ENCODE results near the gene TAP2. TPM values are rescaled to one million over a fixed set of nuclear protein-coding genes. Genes with fewer than 3 reads are reported as not detected.
A peak's percentile ranks its signal among the peaks of the same experiment; 100 is the strongest.

Gene TAP2
- total RNA-seq, 4 donors from 2014 or later, result 12.3 to 48.2 (median 27.1) TPM

GRCh38 chr6:32825966-32826365 lies 12.6 kb downstream of the TAP2 start:
- in situ Hi-C loops (cut with MboI; ENCODE audit: low pct_ligation_motif_present in 1 of 4, low pct_unique_long_range_greater_than_20kb in 1 of 4, low sequenced_read_pairs in 3 of 4) (no loop called here), intact Hi-C loops (cut with DNase I; ENCODE audit: low total_unique reads) (no loop called here)
- DNase-seq, result no peak
- H3K4me3 ChIP-seq, result no peak overlapping the region
- peaks cover 0 to 22% (median 2%) of the 10 kb centered on the region in 4 donors for H3K36me3 ChIP-seq
- peaks cover 0 to 7% (median 2%) of the 10 kb centered on the region in 4 donors for H3K4me1 ChIP-seq
- no peaks in the 10 kb centered on the region for H3K9me3 ChIP-seq
- WGBS, 2 donors (ENCODE audit: low coverage in 1 of 2), result 39 to 49% methylated on average over 2 of the region's 2 CpGs
- TF ChIP-seq EP300 (IDR thresholded peaks at IDR 0.05; ENCODE audit: low read depth) (no peak), CTCF (IDR thresholded peaks at IDR 0.05) (peak; percentile 21 to 49 (median 36))
- H3K27ac ChIP-seq, result no peak overlapping the region
- H3K27me3 ChIP-seq, result no peaks in the 10 kb centered on the region

GRCh38 chr6:32819729-32820128 lies 18.8 kb downstream of the TAP2 start:
- in situ Hi-C loops (cut with MboI; ENCODE audit: low pct_ligation_motif_present in 1 of 4, low pct_unique_long_range_greater_than_20kb in 1 of 4, low sequenced_read_pairs in 3 of 4), result no loop called here
- no peaks in the 10 kb centered on the region for H3K27me3 ChIP-seq

GRCh38 chr6:32818867-32819266 lies 19.7 kb downstream of the TAP2 start:
- TF ChIP-seq POLR2A (IDR thresholded peaks at IDR 0.05), result no peak
- no peak for TF ChIP-seq POLR2AphosphoS5 (IDR thresholded peaks at IDR 0.05)
- TF ChIP-seq EP300 (IDR thresholded peaks at IDR 0.05; ENCODE audit: low read depth), result no peak
- TF ChIP-seq CTCF (IDR thresholded peaks at IDR 0.05), result no peak
- WGBS, 2 donors (ENCODE audit: low coverage in 1 of 2), result 68 to 88% methylated on average over 2 of the region's 2 CpGs
- in situ Hi-C loops (cut with MboI; ENCODE audit: low pct_ligation_motif_present in 1 of 4, low pct_unique_long_range_greater_than_20kb in 1 of 4, low sequenced_read_pairs in 3 of 4), result no loop called here

More at GRCh38 chr6:32819729-32820128, 18.8 kb downstream of the TAP2 start:
- no peaks in the 10 kb centered on the region for H3K36me3 ChIP-seq
- no peaks in the 10 kb centered on the region for H3K9me3 ChIP-seq
- no peak overlapping the region for H3K27ac ChIP-seq
- WGBS, 2 donors (ENCODE audit: low coverage in 1 of 2), result 54 to 72% methylated on average over 2 to 3 of the region's 3 CpGs
- no peak for DNase-seq
- intact Hi-C loops (cut with DNase I; ENCODE audit: low total_unique reads), result no loop called here
- TF ChIP-seq POLR2A (IDR thresholded peaks at IDR 0.05) (no peak), POLR2AphosphoS5 (IDR thresholded peaks at IDR 0.05) (no peak), EP300 (IDR thresholded peaks at IDR 0.05; ENCODE audit: low read depth) (no peak), CTCF (IDR thresholded peaks at IDR 0.05) (no peak)
- H3K4me3 ChIP-seq, result no peak overlapping the region
- no peaks in the 10 kb centered on the region for H3K4me1 ChIP-seq

GRCh38 chr6:32816746-32817204 lies 21.8 kb downstream of the TAP2 start, which contains the start of gene HLA-DOB:
Gene HLA-DOB (minus strand): TSS chr6:32817002. CDS start chr6:32816951, 51 bp downstream.
- peak within 1 kb of the TSS in 3 of 4 donors; percentile 42 to 57 (median 52) for H3K27ac ChIP-seq
- no peak for TF ChIP-seq CTCF (IDR thresholded peaks at IDR 0.05)
- TF ChIP-seq POLR2AphosphoS5 (IDR thresholded peaks at IDR 0.05), result no peak
- TF ChIP-seq POLR2A (IDR thresholded peaks at IDR 0.05), result no peak
- no peak for TF ChIP-seq EP300 (IDR thresholded peaks at IDR 0.05; ENCODE audit: low read depth)

More at GRCh38 chr6:32818867-32819266, 19.7 kb downstream of the TAP2 start:
- Histone ChIP-seq H3K9me3 (no peaks in the 10 kb centered on the region), H3K36me3 (no peaks in the 10 kb centered on the region), H3K27me3 (no peaks in the 10 kb centered on the region), H3K27ac (no peak overlapping the region), H3K4me3 (no peak overlapping the region), H3K4me1 (no peaks in the 10 kb centered on the region)
- intact Hi-C loops (cut with DNase I; ENCODE audit: low total_unique reads), result no loop called here
- no peak for DNase-seq

More at GRCh38 chr6:32816746-32817204, 21.8 kb downstream of the TAP2 start, which contains the start of gene HLA-DOB:
- WGBS, 2 donors (ENCODE audit: low coverage in 1 of 2), result 24% methylated on average over 3 of the region's 3 CpGs; no CpG with 5 or more reads in 1 of the 2 donors
- no peaks in the 10 kb centered on the region for H3K4me1 ChIP-seq
- no peaks in the 10 kb centered on the region for H3K27me3 ChIP-seq
- peak within 1 kb of the TSS in 1 of 4 donors; percentile 29 for H3K4me3 ChIP-seq
- no peak for DNase-seq
- no peaks in the 10 kb centered on the region for H3K36me3 ChIP-seq
- in situ Hi-C loops (cut with MboI; ENCODE audit: low pct_ligation_motif_present in 1 of 4, low pct_unique_long_range_greater_than_20kb in 1 of 4, low sequenced_read_pairs in 3 of 4), result no loop called here
- H3K9me3 ChIP-seq, result no peaks in the 10 kb centered on the region
- intact Hi-C loops (cut with DNase I; ENCODE audit: low total_unique reads), result no loop called here
